Activated T-helper 9 cell treated with anti-CD3 and anti-CD28 coated beads, Interleukin-2, amount 50 U/mL, for 16 hours (primary cell): ENCODE measurements around the gene SEC14L1.
"Not testable (repeated sequence)": the region's sequence is repeated elsewhere in the genome, so short reads cannot be mapped to it uniquely, and the experiment has no call there.

Experiments used
- DNase-seq: peaks from one replicate; pipeline ENCODE4 v3.0.0-alpha.2; 2020; ENCODE audit warnings: low read depth

Gene SEC14L1

DNA sequence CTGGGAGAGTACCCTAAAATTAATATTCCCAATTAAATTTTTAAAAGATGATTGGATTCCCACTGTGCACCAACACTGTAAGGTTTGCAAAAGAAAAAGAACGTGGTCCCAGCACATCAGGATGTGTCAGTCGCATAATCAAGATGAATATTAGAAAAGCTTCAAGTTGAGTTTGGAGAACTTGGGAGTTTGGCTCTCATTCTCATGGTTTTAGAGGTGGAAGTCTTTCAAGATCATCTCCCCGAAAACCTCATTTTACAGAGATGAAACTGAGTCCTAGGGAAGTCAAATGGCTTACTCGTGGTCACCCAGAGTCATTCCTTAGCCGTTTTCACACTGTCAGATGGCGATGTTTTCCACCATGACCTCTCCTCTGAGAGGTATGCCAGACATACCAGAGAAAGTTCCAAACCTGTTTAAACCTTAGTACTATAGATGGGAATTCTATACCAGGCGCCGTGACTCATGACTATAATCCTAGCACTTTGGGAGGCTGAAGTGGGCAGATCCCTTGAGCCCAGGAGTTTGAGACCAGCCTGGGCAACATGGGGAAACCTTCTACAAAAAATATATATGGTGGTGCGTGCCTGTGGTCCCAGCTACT is 1.2 kb downstream of the SEC14L1 start:
- DNase-seq: no peak

- no peak for DNase-seq
Measured at GRCh38 chr17:77142689-77143088, 1.9 kb downstream of the SEC14L1 start.

- DNase-seq: no peak
Measured at GRCh38 chr17:77143306-77143705, 2.5 kb downstream of the SEC14L1 start.

DNA sequence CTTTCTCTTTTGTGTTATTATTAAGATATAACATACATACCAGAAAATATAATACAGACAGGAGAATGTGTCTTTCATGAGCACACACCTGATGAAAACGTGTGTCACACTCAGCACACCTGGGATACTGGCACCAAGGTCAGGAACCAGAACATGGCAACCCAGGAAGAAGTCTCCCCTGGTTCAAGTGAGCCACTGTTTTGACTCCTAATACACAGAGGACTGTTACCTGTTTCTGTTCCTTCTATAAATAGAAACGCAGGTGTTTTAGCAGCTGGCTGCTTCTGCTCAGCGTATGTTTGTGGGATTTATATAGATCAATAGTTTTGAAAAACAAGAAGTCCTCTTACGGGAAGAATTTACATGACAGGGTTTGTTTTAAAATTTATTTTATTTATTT is 3.5 kb downstream of the SEC14L1 start:
- DNase-seq: no peak

- DNase-seq: no peak
Measured at GRCh38 chr17:77145224-77145611, 4.4 kb downstream of the SEC14L1 start.

GRCh38 chr17:77145612-77146245 is 5.0 kb downstream of the SEC14L1 start:
- no peak for DNase-seq

DNA sequence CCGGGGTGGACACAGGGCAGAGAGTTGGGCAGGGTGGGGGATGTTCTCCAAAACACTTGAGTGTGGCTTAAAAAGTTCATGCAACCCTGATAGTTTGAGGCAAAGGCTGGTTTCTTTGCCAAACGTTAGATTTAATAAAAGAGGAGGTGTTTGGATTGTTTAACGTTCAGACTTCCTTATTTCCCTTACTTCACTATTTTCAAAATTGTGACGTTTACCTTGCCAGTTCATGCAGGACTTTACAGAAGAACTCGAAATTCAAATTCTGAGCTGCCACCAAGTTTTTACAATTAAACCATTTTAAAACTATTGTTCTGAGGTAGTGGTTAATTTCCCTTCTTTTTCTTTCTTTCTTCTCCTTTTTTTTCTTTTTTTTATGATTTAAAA is 5.5 kb downstream of the SEC14L1 start:
- DNase-seq: no peak

- no peak for DNase-seq
Measured at GRCh38 chr17:77146882-77147281, 6.1 kb downstream of the SEC14L1 start.

DNA sequence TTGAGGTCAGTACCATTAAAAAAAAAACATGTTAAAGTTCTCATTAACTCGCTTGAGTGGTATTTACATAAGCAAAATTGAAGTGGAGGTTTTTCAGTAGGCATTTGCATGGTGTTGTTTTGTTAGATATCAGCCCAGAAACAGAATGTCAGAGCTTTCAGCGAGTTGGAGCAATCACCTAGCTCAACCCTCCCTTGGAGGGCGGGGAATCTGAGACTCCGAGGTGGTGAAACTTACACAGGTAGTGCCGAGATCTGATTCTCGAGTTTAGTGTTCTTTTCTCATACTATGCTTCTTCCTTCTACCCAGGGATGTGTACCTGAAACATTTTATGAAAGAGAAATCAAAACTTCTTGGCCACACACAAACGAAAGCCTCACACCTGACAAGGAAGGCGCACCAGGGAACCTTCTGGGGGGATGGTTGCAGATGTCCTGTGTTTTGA is 6.6 kb downstream of the SEC14L1 start:
- DNase-seq: no peak

DNA sequence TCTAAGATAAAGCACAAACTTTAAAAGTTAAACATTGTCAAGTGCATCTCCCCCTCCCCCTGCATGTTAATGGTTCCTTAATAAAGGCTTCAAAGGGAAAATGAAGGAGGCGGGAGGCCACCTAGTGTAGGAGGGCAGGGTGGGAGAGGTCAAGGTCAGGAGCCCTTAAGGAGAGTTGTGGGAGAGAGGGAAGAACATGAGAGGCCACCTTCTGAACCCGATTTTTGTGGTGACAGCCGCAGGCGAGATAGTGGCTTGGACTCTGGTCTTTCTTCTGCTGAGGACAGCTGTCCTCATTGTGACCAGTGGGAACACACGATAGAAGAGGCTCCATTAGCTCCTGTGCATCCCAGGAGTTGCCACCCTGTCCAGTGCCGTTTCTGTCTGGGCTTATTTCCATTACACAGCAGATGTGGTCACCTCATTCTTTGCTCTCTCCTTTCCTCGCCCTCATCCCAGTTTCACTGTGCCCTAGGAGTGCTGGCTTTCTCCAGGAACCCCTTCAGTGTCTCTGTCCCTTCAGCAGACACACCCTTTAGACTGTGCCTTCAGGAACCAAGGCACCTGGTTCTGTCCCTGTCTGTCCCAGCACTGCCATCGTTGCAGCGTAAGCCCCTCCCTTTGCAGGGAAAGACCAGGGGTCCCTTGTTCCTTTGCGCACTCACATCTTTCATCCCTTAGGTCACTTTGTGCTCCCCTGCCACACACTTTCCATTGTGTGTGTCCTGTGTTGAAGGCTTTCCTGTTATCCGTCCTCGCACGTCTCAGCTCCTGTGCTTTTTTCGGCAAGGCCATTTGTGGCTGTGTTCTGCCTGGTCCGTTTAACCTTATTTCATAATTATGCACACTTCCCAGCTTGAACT is 7.5 kb downstream of the SEC14L1 start:
- no peak for DNase-seq

- DNase-seq: no peak
Measured at GRCh38 chr17:77148940-77149510, 8.3 kb downstream of the SEC14L1 start.

DNA sequence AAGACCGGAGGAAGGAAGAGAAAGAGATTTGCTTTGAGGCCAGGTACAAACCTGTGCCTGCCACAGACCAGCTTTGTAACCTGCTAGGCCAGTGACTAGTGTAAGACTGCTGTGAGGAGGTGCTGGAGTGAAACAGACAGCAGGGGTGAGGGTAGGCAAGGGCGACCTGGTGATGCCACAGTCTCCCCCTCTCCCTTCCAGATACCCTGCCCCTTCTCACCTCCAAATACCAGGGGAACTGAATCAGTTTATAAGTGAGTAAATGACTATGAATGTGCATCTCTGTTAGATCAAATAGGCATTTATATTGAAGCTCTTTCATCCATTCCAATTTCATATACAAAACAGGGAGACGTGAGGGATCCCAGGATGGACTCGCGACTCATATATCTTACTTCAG is 9.4 kb downstream of the SEC14L1 start:
- DNase-seq: no peak

DNA sequence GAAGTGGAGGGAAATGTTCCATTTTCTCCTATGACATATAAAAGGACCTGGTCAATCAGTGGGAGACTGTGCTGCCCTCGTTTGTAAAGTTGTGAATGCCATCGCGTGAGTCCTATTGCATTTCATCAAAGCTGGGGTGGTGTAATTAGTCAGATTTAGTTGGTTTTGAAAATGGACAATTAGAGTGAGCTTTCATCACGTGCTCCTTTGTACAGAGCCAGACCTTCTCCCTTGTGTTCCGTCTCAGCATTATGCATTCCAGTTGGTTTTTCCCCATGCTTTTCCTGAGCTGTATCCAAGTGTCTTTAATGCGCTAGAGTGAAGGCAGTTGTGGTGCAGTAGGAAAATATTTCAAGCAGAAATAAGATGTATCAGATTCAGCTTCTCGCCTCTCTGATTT is 10.4 kb downstream of the SEC14L1 start:
- DNase-seq: no peak

- DNase-seq: not testable (repeated sequence)
Measured at GRCh38 chr17:77152056-77152455, 11.3 kb downstream of the SEC14L1 start.

GRCh38 chr17:77153472-77153871 is 12.7 kb downstream of the SEC14L1 start:
- DNase-seq: no peak

GRCh38 chr17:77153999-77154586 is 13.3 kb downstream of the SEC14L1 start:
- no peak for DNase-seq

- no peak for DNase-seq
Measured at GRCh38 chr17:77155125-77155524, 14.4 kb downstream of the SEC14L1 start.

DNA sequence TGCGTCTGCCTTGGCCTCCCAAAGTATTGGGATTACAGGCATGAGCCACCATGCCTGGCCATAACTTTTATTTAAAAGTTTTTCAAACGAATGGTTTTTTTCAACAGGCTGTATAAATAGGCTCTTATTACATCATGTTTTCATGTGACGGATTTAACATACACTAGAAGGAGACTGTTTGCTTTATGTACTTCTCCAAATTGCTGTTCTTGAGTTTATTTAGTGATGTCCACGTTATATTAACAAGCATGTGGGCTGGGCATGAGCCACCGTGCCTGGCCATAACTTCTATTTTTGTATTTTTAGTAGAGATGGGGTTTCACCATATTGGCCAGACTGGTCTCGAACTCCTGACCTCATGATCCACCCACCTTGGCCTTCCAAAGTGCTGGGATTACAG is 17.0 kb downstream of the SEC14L1 start:
- DNase-seq: not testable (repeated sequence)

- DNase-seq: no peak
Measured at GRCh38 chr17:77160091-77160874, 19.5 kb downstream of the SEC14L1 start.

GRCh38 chr17:77160875-77161530 is 20.2 kb downstream of the SEC14L1 start:
- DNase-seq: no peak

- DNase-seq: no peak
Measured at GRCh38 chr17:77161953-77162352, 21.2 kb downstream of the SEC14L1 start.
